ENCODE results near the gene SMAD1.

SMAD1 gene

DNA sequence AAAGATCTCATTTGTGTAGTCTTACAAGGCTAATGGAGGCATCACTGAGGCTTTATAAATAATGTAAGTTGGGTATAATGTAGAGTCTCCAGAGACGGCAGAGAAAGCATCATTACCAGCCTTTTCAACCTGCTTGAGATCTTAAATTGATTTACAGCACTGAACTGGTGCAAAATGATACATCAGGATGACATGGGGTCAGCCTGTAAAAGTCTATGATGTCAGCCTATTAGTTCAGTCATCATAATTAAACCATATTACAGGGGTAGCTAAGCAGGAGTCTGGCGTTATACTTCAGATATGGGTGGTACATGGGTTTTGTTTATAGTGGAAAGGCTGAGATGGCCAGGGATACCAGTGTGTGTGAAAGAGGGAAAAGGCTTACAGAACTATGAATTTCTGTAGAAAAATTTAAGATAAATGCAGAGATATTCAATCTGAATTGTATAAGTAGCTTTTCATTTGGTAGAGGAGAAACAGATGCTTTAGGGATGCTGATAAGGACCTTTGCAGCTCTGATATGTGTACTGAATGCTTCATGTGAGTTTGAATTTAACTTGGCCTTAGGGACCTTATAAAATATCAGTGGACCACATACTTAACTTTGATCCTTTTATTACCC lies 2.7 kb downstream of the SMAD1 start:
- Histone ChIP-seq H3K36me3 (peaks cover 8% of the 10 kb centered on the region), H3K9me3 (ENCODE audit: severe bottlenecking) (no peaks in the 10 kb centered on the region), H3K27ac (no peak overlapping the region), H3K4me3 (ENCODE audit: low read depth, low read length) (no peak overlapping the region), H3K27me3 (ENCODE audit: insufficient read depth, low read depth, severe bottlenecking) (no peaks in the 10 kb centered on the region)
- no peak for DNase-seq
- TF ChIP-seq, protein P1, sequence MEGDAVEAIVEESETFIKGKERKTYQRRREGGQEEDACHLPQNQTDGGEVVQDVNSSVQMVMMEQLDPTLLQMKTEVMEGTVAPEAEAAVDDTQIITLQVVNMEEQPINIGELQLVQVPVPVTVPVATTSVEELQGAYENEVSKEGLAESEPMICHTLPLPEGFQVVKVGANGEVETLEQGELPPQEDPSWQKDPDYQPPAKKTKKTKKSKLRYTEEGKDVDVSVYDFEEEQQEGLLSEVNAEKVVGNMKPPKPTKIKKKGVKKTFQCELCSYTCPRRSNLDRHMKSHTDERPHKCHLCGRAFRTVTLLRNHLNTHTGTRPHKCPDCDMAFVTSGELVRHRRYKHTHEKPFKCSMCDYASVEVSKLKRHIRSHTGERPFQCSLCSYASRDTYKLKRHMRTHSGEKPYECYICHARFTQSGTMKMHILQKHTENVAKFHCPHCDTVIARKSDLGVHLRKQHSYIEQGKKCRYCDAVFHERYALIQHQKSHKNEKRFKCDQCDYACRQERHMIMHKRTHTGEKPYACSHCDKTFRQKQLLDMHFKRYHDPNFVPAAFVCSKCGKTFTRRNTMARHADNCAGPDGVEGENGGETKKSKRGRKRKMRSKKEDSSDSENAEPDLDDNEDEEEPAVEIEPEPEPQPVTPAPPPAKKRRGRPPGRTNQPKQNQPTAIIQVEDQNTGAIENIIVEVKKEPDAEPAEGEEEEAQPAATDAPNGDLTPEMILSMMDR (IDR thresholded peaks at IDR 0.05; ENCODE audit: low read depth, low read length), result no peak

DNA sequence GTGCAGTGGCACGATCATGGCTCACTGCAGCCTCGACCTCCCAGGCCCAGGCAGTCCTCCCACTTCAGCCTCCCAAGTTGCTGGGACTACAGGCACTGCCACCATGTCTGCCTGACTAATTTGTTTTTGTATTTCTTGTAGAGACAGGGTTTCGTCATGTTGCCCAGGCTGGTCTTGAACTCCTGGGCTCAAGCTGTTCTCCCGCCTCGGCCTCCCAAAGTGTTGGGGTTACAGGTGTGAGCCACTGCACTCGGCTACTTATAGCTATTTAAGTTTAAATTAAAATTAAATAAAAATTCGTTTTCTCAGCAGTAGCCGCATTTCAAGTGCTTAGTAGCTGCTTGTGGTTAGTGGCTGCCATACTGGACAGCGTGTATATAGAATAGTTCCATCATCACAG lies 3.5 kb downstream of the SMAD1 start:
- TF ChIP-seq, protein P1 (IDR thresholded peaks at IDR 0.05; ENCODE audit: low read depth, low read length), result no peak
- Histone ChIP-seq H3K27me3 (ENCODE audit: insufficient read depth, low read depth, severe bottlenecking) (no peaks in the 10 kb centered on the region), H3K4me3 (ENCODE audit: low read depth, low read length) (no peak overlapping the region), H3K36me3 (peaks cover 8% of the 10 kb centered on the region), H3K9me3 (ENCODE audit: severe bottlenecking) (no peaks in the 10 kb centered on the region), H3K27ac (no peak overlapping the region)
- DNase-seq, result no peak

DNA sequence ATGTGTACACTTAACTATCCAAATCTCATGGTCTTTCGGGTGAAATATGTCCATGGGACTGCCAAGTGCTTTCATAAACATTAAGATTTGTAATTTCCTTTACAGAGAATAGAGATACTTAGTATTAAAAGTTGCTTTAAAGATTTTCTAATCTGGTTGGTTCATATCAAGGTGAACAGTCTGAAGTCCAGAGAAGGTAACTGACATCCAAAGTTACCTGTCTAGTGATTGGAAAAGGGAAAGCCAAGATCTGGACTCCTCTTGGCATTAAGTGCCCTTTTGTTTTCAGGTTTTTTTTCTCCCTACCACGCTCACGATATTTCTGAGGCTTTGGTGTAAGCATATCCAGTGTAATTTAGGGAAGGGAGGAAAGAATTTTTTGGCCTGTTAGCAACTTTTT lies 5.0 kb downstream of the SMAD1 start:
- DNase-seq, result no peak
- H3K9me3 ChIP-seq (ENCODE audit: severe bottlenecking), result no peaks in the 10 kb centered on the region
- TF ChIP-seq, protein P1 (IDR thresholded peaks at IDR 0.05; ENCODE audit: low read depth, low read length), result no peak
- no peak overlapping the region for H3K4me3 ChIP-seq (ENCODE audit: low read depth, low read length)
- no peaks in the 10 kb centered on the region for H3K27me3 ChIP-seq (ENCODE audit: insufficient read depth, low read depth, severe bottlenecking)
- H3K36me3 ChIP-seq, result peaks cover 8% of the 10 kb centered on the region
- H3K27ac ChIP-seq, result no peak overlapping the region

DNA sequence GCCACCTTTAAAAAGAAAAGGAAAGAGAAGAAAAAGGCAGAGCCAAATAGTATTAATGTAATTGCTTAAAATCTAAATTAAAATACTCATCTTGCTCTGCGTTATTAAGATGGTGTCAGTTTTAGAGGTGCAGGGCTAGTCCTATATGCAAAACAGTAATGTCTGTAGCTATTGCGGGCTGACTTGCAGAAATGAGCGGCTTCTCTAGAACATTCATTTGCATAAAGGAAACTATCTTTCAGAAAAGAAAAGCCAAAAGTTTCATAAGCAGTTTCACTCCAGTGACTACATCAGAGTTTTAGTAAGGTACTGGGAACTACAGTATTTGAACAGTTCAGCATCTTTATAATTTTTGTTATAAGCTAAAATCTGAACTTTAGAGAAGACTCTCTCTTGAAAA lies 6.0 kb downstream of the SMAD1 start:
- Histone ChIP-seq H3K9me3 (ENCODE audit: severe bottlenecking) (no peaks in the 10 kb centered on the region), H3K4me3 (ENCODE audit: low read depth, low read length) (no peak overlapping the region), H3K27me3 (ENCODE audit: insufficient read depth, low read depth, severe bottlenecking) (no peaks in the 10 kb centered on the region), H3K27ac (no peak overlapping the region), H3K36me3 (no peaks in the 10 kb centered on the region)
- no peak for DNase-seq
- TF ChIP-seq, protein P1 (IDR thresholded peaks at IDR 0.05; ENCODE audit: low read depth, low read length), result no peak

DNA sequence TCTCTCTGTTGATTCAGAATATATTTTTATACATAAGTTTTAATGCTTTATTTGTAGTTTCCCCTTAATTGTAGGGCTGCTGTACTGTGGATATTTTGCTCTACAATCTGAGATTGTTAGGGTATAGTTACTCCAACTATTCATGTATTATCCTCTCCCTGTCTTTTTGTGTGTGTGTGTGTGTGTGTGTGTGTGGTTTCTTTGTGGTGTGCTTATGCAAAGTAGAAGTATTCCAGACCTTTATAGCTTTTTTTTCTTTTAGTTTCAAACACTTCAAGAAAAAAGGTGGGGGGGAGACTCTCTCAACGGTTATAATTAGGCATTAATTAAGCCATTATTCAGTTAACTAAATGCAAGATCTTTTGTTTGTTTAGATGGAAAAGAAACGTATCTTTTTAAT lies 6.7 kb downstream of the SMAD1 start:
- Histone ChIP-seq H3K9me3 (ENCODE audit: severe bottlenecking) (no peaks in the 10 kb centered on the region), H3K36me3 (no peaks in the 10 kb centered on the region), H3K27ac (no peak overlapping the region), H3K27me3 (ENCODE audit: insufficient read depth, low read depth, severe bottlenecking) (no peaks in the 10 kb centered on the region), H3K4me3 (ENCODE audit: low read depth, low read length) (no peak overlapping the region)
- TF ChIP-seq, protein P1 (IDR thresholded peaks at IDR 0.05; ENCODE audit: low read depth, low read length), result no peak
- DNase-seq, result no peak

DNA sequence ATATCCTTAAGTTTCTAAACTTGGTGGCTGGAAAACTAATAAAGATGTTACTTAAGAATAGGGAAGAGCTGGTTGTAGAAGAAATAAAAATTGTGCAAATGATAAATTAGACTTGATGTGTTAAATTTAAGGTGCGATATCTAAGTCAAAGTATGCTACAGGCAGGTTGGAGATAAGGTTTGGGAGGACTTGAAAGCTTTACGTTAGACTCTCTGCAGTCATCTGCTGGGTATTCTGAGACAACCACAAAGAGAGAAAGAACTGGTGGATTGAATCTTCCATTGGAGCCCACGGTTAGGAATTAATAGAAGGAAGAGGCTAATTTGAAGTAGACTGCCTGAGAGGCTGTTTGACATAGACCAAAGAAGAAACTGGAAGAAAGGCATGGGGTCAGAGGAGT lies 7.9 kb downstream of the SMAD1 start:
- H3K27ac ChIP-seq, result no peak overlapping the region
- no peaks in the 10 kb centered on the region for H3K36me3 ChIP-seq
- no peaks in the 10 kb centered on the region for H3K27me3 ChIP-seq (ENCODE audit: insufficient read depth, low read depth, severe bottlenecking)
- TF ChIP-seq, protein P1 (IDR thresholded peaks at IDR 0.05; ENCODE audit: low read depth, low read length), result no peak
- H3K4me3 ChIP-seq (ENCODE audit: low read depth, low read length), result no peak overlapping the region
- H3K9me3 ChIP-seq (ENCODE audit: severe bottlenecking), result no peaks in the 10 kb centered on the region
- no peak for DNase-seq
